ENCODE results near the gene CEP43.

Gene CEP43

GRCh38 chr6:166976636-166977035, 22.6 kb upstream of the CEP43 start:
- TF ChIP-seq FOXP2 (optimal IDR thresholded peaks at IDR 0.05; ENCODE audit: control extremely low read depth, extremely low read length, insufficient read depth) (no peak), EZH2 (IDR thresholded peaks at IDR 0.05) (no peak), POLR2AphosphoS5 (IDR thresholded peaks at IDR 0.05; ENCODE audit: borderline replicate concordance, low read depth, low read length) (no peak)
- H3K9me3 ChIP-seq (ENCODE audit: low read depth, low read length): no peaks in the 10 kb centered on the region
- H3K9ac ChIP-seq (ENCODE audit: insufficient read length): no peak overlapping the region
- H3K36me3 ChIP-seq (ENCODE audit: insufficient read depth, low read length): no peaks in the 10 kb centered on the region
- DNase-seq (ENCODE audit: low read depth, low spot score): no peak
- no peak overlapping the region for H3K4me3 ChIP-seq
- H3K27ac ChIP-seq: no peak overlapping the region

GRCh38 chr6:166977621-166978525, 21.3 kb upstream of the CEP43 start:
- DNase-seq (ENCODE audit: low read depth, low spot score): peak; percentile 18
- no peaks in the 10 kb centered on the region for H3K36me3 ChIP-seq (ENCODE audit: insufficient read depth, low read length)
- H3K4me3 ChIP-seq: no peak overlapping the region
- H3K9me3 ChIP-seq (ENCODE audit: low read depth, low read length): no peaks in the 10 kb centered on the region
- H3K9ac ChIP-seq (ENCODE audit: insufficient read length): no peak overlapping the region
- H3K27ac ChIP-seq: no peak overlapping the region
- TF ChIP-seq POLR2AphosphoS5 (IDR thresholded peaks at IDR 0.05; ENCODE audit: borderline replicate concordance, low read depth, low read length) (no peak), FOXP2 (optimal IDR thresholded peaks at IDR 0.05; ENCODE audit: control extremely low read depth, extremely low read length, insufficient read depth) (no peak), EZH2 (IDR thresholded peaks at IDR 0.05) (no peak)

- Histone ChIP-seq H3K9me3 (ENCODE audit: low read depth, low read length) (no peaks in the 10 kb centered on the region), H3K36me3 (ENCODE audit: insufficient read depth, low read length) (no peaks in the 10 kb centered on the region), H3K27ac (no peak overlapping the region), H3K4me3 (no peak overlapping the region), H3K9ac (ENCODE audit: insufficient read length) (no peak overlapping the region)
- no peak for DNase-seq (ENCODE audit: low read depth, low spot score)
- no peak for TF ChIP-seq FOXP2 (optimal IDR thresholded peaks at IDR 0.05; ENCODE audit: control extremely low read depth, extremely low read length, insufficient read depth)
- TF ChIP-seq POLR2AphosphoS5 (IDR thresholded peaks at IDR 0.05; ENCODE audit: borderline replicate concordance, low read depth, low read length): no peak
- no peak for TF ChIP-seq EZH2 (IDR thresholded peaks at IDR 0.05)
These were observed 18.5 kb upstream of the CEP43 start for GRCh38 chr6:166980738-166981137.

- DNase-seq (ENCODE audit: low read depth, low spot score): no peak
- Histone ChIP-seq H3K9ac (ENCODE audit: insufficient read length) (no peak overlapping the region), H3K9me3 (ENCODE audit: low read depth, low read length) (no peaks in the 10 kb centered on the region)
These were observed 11.7 kb upstream of the CEP43 start for GRCh38 chr6:166987448-166987847.

GRCh38 chr6:166987930-166988329, 11.3 kb upstream of the CEP43 start:
- H3K4me3 ChIP-seq: no peak overlapping the region
- no peak overlapping the region for H3K9ac ChIP-seq (ENCODE audit: insufficient read length)
- no peak overlapping the region for H3K27ac ChIP-seq
- no peaks in the 10 kb centered on the region for H3K36me3 ChIP-seq (ENCODE audit: insufficient read depth, low read length)
- DNase-seq (ENCODE audit: low read depth, low spot score): no peak
- no peak for TF ChIP-seq FOXP2 (optimal IDR thresholded peaks at IDR 0.05; ENCODE audit: control extremely low read depth, extremely low read length, insufficient read depth)
- TF ChIP-seq POLR2AphosphoS5 (IDR thresholded peaks at IDR 0.05; ENCODE audit: borderline replicate concordance, low read depth, low read length): no peak
- TF ChIP-seq EZH2 (IDR thresholded peaks at IDR 0.05): no peak
- no peaks in the 10 kb centered on the region for H3K9me3 ChIP-seq (ENCODE audit: low read depth, low read length)

More at GRCh38 chr6:166987448-166987847, 11.7 kb upstream of the CEP43 start:
- TF ChIP-seq POLR2AphosphoS5 (IDR thresholded peaks at IDR 0.05; ENCODE audit: borderline replicate concordance, low read depth, low read length): no peak
- H3K4me3 ChIP-seq: no peak overlapping the region
- H3K27ac ChIP-seq: no peak overlapping the region
- H3K36me3 ChIP-seq (ENCODE audit: insufficient read depth, low read length): no peaks in the 10 kb centered on the region

GRCh38 chr6:166988674-166989201, 10.5 kb upstream of the CEP43 start:
- TF ChIP-seq FOXP2 (optimal IDR thresholded peaks at IDR 0.05; ENCODE audit: control extremely low read depth, extremely low read length, insufficient read depth): no peak
- no peak for TF ChIP-seq POLR2AphosphoS5 (IDR thresholded peaks at IDR 0.05; ENCODE audit: borderline replicate concordance, low read depth, low read length)
- TF ChIP-seq EZH2 (IDR thresholded peaks at IDR 0.05): no peak
- Histone ChIP-seq H3K4me3 (no peak overlapping the region), H3K36me3 (ENCODE audit: insufficient read depth, low read length) (no peaks in the 10 kb centered on the region)

GRCh38 chr6:166989427-166990032, 9.7 kb upstream of the CEP43 start:
- Histone ChIP-seq H3K9ac (ENCODE audit: insufficient read length) (no peak overlapping the region), H3K4me3 (no peak overlapping the region), H3K36me3 (ENCODE audit: insufficient read depth, low read length) (no peaks in the 10 kb centered on the region), H3K27ac (no peak overlapping the region), H3K9me3 (ENCODE audit: low read depth, low read length) (no peaks in the 10 kb centered on the region)
- DNase-seq (ENCODE audit: low read depth, low spot score): no peak
- TF ChIP-seq POLR2AphosphoS5 (IDR thresholded peaks at IDR 0.05; ENCODE audit: borderline replicate concordance, low read depth, low read length): no peak
- TF ChIP-seq EZH2 (IDR thresholded peaks at IDR 0.05): no peak
- TF ChIP-seq FOXP2 (optimal IDR thresholded peaks at IDR 0.05; ENCODE audit: control extremely low read depth, extremely low read length, insufficient read depth): no peak

More at GRCh38 chr6:166988674-166989201, 10.5 kb upstream of the CEP43 start:
- no peak overlapping the region for H3K27ac ChIP-seq
- DNase-seq (ENCODE audit: low read depth, low spot score): no peak
- H3K9ac ChIP-seq (ENCODE audit: insufficient read length): no peak overlapping the region
- H3K9me3 ChIP-seq (ENCODE audit: low read depth, low read length): no peaks in the 10 kb centered on the region

GRCh38 chr6:166996406-166996805, 2.8 kb upstream of the CEP43 start:
- TF ChIP-seq EZH2 (IDR thresholded peaks at IDR 0.05) (no peak), POLR2AphosphoS5 (IDR thresholded peaks at IDR 0.05; ENCODE audit: borderline replicate concordance, low read depth, low read length) (no peak)
- DNase-seq (ENCODE audit: low read depth, low spot score): no peak
- Histone ChIP-seq H3K9ac (ENCODE audit: insufficient read length) (no peak overlapping the region), H3K4me3 (no peak overlapping the region), H3K9me3 (ENCODE audit: low read depth, low read length) (no peaks in the 10 kb centered on the region), H3K36me3 (ENCODE audit: insufficient read depth, low read length) (peaks cover 9% of the 10 kb centered on the region), H3K27ac (no peak overlapping the region)

Data from SK-N-MC (cell line).